GM19023 (cell line): Measurements from ENCODE around the gene GBP7.
"Not testable (repeated sequence)": the region's sequence is repeated elsewhere in the genome, so short reads cannot be mapped to it uniquely, and the experiment has no call there.

ENCODE experiments used
- ATAC-seq: cut with Tn5 transposase; IDR thresholded peaks from one replicate; pipeline ENCODE4 v1.9.1; 2021; ENCODE audit warnings: mild to moderate bottlenecking, moderate library complexity; ENCODE audit not compliant: unreplicated experiment

Gene GBP7

DNA sequence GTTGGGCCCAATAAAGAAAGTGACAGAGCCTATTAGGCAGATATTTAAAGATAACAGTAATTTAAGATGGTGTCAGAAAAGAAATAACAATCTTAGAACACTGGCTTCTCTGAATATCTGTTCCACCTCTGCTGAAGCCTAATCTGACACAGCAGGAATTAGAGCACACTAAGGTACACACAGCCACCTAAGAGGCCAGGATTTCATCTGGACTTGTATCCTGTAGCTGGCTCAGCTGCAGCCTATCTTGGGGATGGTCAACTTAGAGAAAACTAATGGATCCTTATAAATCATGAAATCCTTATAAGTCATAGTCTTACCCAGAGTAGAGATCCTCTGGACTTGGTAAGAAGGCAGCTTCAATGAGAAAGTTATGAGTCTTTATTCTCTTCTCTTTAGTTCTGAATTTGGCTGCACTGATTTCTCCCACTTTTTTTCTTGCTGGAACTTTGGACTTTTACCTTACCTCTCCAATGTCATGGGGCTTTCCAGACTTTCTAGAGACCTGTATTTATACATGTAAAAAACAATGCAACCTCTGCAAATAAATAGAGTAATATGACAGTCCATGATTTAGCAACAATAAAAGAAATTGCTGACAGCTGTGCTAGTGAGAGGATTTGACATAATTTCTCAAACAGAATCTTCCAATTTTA is at the start of gene GBP7:
GBP7 (minus strand) TSS at position 403 of the 656 bp plus-strand sequence. CDS start 4,068 bp downstream, outside the sequence.
- no peak for ATAC-seq

DNA sequence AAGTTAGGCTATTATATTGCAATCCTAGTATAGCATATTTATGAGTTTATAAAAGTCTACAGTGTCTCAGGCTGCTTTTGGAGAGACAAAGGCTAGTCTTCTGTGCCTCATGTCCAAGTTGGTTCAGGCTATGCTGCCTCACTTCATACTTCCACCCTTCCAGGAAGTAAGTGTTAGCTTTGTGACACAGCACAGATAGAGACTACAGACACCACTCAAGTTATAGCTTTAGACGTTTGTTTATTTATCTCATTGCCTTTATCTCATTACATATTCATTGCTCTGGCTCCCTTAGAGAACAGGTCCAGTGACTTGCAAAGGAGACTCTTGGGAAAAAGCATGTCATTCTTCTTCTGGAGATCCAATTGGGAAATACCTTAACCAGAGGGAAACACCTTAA is 45.5 kb upstream of the GBP7 start:
- no peak for ATAC-seq

- not testable (repeated sequence) for ATAC-seq
These were observed 44.0 kb upstream of the GBP7 start for GRCh38 chr1:89219851-89220250.

DNA sequence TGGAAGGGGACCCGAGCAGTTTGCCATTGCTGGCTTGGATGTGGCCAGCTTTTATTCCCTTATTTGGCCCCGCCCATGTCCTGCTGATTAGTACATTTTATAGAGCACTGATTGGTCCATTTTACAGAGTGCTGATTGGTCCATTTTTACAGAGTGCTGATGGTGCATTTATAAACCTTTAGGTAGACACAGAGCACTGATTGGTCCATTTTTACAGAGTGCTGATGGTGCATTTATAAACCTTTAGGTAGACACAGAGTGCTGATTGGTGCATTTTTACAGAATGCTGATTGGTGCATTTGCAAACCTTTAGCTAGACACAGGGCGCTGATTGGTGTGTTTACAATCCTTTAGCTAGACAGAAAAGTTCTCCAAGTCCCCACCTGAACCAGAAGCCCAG is 43.1 kb upstream of the GBP7 start:
- ATAC-seq: not testable (repeated sequence)

- ATAC-seq: no peak
These were observed 37.5 kb upstream of the GBP7 start for GRCh38 chr1:89213347-89213746.

- ATAC-seq: no peak
These were observed 35.3 kb upstream of the GBP7 start for GRCh38 chr1:89211035-89211634.

GRCh38 chr1:89206373-89206772 is 30.6 kb upstream of the GBP7 start:
- no peak for ATAC-seq

DNA sequence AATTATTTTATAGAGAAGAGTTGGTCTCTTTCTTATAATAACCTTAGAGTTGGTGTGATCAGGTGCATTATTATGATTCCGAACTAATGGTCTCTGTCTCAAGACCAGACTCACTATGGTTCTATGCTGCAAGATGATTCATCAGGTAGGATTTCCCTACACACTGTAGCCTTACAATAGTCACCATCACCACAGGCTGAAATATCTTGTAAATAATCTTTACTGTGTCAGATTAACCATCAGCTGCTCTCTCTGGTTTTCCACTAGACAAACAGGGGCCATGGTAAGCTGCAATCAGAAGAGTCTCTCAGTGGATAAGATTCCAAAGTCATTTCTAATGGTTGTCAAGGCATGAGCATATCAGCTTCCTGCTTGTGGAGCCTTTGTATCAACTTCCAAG is 27.4 kb upstream of the GBP7 start:
- ATAC-seq: no peak

- peak; percentile 56 for ATAC-seq
These were observed 25.4 kb upstream of the GBP7 start for GRCh38 chr1:89201106-89201794.

DNA sequence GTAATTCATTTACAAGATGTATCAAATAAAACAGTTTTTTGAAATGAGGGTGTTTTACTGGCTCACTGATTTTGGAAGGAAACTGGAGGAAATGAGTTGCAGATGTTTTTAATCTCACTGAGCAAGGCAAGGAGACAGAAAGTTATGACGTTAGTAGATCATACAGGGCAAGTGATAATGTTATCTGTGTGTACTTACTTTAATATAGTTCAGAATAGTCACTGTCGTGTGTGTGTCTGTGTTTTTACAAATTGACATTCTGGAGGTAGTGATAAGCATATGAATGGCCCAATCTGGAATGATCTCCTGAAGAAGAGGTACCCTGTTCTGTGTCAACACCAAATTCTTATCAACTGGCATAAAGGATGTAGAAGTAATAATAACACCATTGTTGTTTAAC is 24.9 kb upstream of the GBP7 start:
- no peak for ATAC-seq

- ATAC-seq: no peak
These were observed 23.8 kb upstream of the GBP7 start for GRCh38 chr1:89199525-89200031.

GRCh38 chr1:89198491-89199072 is 22.8 kb upstream of the GBP7 start, which contains the start of gene GBP4:
TSS of gene GBP4 (minus strand) at chr1:89198942. CDS start at chr1:89198834, 108 bp downstream.
- peak; percentile 57 for ATAC-seq

DNA sequence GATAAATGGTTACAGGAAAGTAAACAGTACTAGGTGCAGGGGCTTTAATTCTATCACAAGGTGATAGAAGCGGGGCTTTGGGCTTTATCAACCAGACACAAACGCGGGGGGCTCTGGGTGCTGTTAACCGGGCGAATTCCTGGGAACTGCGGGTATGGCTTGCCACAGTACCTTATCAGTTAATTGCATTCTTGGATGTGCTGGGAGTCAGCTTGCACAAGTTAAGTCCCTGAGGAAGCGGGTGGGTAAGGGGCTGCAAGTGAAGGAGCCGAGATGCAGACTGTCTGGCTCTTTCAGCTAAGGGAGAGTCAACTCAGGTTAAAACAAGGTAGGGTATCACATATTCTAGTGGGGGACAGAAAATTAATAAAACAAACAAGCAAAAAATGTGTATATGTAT is 22.3 kb upstream of the GBP7 start:
- ATAC-seq: peak; percentile 4

DNA sequence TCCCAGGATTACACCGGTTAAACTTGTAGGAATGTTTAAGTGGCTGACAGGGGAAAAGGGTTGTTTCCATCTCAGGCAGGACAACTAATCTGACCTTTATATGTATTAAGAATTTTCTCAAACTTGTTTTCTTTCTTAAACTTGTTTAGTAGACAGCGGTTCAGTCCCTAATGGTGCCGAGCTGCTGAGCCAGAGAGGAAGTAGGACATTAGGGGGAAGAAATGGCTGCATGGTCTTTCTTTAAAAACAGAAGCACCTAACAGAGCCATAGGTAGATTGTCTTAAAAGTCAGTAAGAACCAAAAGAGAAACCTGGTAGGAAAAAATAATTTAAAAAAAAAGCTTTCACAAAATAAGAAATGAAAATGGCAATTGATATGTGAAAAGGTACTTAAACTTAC is 19.7 kb upstream of the GBP7 start:
- ATAC-seq: no peak

DNA sequence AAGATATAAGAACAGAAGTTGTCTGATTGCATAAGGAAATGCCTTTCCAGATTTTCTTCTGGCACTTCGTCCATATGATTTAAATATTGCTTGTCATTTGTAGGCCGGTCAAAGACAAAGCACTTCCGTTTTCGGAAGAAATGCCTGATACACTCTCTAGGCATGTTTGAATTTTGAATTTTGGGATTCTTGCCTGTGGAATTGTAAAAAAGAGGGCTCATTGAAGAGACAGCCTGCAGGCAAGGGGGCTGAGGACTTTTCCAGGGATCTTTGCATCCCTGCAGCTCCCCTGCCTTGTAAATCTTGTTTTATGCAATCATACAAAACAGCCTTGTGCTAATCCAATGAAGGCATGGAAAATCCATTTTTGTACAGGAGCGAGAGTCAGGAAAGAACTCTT is 15.5 kb upstream of the GBP7 start:
- ATAC-seq: no peak

- no peak for ATAC-seq
These were observed 14.2 kb upstream of the GBP7 start for GRCh38 chr1:89190017-89190416.

DNA sequence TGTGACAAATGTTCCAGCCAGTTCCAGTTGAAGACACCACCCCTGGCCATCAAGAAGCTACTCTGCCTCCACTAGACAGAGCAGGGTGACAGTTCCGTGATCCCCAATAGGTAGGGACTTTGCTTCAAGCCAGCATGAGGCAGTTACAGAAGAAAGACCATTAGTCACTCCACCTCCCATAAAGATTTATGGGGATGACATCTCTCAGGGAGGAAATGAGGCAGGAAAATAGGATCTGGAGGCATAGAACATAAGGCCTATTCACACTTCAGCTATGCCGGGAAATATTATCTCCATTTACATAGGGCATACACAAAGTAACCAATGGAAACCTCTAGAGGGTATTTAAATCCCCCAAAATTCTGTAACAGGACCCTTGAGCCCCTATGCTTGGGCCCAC is 3.5 kb upstream of the GBP7 start:
- ATAC-seq: no peak

GRCh38 chr1:89176971-89177370 is 1.2 kb upstream of the GBP7 start:
- ATAC-seq: no peak

GRCh38 chr1:89174491-89174890 is 1.3 kb downstream of the GBP7 start:
- no peak for ATAC-seq

- ATAC-seq: no peak
These were observed 3.2 kb downstream of the GBP7 start for GRCh38 chr1:89172468-89173143.

DNA sequence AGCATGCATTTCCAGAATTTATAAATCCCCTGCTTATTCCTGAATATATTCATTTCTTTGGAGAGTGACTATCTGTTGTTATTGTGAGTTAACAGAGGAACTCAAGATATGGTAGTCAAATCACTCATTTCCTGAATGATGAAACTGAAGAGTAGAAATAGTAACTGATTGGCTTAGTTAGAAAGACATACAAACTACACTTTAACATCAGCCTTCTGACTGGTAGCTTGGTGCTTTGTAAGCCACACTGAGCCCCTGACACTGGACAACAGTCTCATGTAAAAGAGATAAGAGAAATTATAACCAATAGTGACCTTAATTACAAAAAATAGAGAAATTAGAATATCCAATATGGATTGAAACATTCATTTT is 4.8 kb downstream of the GBP7 start:
- no peak for ATAC-seq
